ENCODE results near the gene PRDM15. TPM values are rescaled to one million over a fixed set of nuclear protein-coding genes. Genes with fewer than 3 reads are reported as not detected.

PRDM15 gene
- total and polyA plus RNA-seq, 7 donors = 1.2 to 6.9 (median 4.6) TPM

DNA sequence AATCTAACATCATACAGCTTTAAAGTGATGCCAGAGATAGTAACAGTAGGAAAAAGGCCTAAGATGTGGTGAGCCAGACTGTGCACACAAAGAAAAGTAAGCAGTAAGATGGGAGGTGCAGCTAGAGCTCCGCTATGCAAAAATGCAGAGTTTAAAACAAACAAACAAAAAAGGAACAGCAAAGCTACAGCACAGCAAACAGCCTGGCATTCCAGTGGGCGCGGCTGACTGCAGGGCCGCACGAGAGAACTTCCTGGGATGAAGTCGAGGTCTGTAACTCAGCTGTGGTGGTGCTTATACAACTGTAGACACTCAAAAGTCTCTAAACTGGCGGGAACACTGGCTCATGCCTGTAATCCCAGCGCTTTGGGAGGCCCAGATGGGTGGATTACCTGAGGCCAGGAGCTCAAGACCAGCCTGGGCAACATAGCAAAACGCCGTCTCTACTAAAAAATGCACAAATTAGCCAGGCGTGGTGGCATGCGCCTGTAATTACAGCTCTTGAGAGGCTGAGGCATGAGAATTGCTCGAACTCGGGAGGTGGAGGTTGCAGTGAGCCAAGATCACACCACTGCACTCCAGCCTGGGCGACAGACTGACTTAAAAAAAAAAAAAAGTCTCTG, 30.1 kb downstream of the PRDM15 start:
- H3K9me3 ChIP-seq = no peaks in the 10 kb centered on the region
- H3K27ac ChIP-seq = no peak overlapping the region
- DNase-seq = no peak
- peaks cover 0 to 44% (median 8%) of the 10 kb centered on the region in 4 donors for H3K36me3 ChIP-seq
- TF ChIP-seq EP300 (IDR thresholded peaks at IDR 0.05) (no peak), POLR2AphosphoS5 (IDR thresholded peaks at IDR 0.05) (no peak)
- 85 to 88% methylated on average over 15 of the region's 15 CpGs for WGBS, 2 donors
- no peaks in the 10 kb centered on the region for H3K4me1 ChIP-seq
- H3K27me3 ChIP-seq = no peaks in the 10 kb centered on the region
- intact Hi-C loops (cut with DNase I) = no loop called here
- H3K4me3 ChIP-seq = no peak overlapping the region

GRCh38 chr21:41848533-41848932, 30.6 kb downstream of the PRDM15 start:
- Histone ChIP-seq H3K4me1 (no peaks in the 10 kb centered on the region), H3K27me3 (no peaks in the 10 kb centered on the region), H3K36me3 (peaks cover 0 to 38% (median 5%) of the 10 kb centered on the region in 4 donors), H3K27ac (no peak overlapping the region), H3K9me3 (no peaks in the 10 kb centered on the region), H3K4me3 (no peak overlapping the region)
- DNase-seq = no peak
- intact Hi-C loops (cut with DNase I) = no loop called here
- WGBS, 2 donors = 85 to 88% methylated on average over 8 of the region's 8 CpGs
- TF ChIP-seq, protein P1, sequence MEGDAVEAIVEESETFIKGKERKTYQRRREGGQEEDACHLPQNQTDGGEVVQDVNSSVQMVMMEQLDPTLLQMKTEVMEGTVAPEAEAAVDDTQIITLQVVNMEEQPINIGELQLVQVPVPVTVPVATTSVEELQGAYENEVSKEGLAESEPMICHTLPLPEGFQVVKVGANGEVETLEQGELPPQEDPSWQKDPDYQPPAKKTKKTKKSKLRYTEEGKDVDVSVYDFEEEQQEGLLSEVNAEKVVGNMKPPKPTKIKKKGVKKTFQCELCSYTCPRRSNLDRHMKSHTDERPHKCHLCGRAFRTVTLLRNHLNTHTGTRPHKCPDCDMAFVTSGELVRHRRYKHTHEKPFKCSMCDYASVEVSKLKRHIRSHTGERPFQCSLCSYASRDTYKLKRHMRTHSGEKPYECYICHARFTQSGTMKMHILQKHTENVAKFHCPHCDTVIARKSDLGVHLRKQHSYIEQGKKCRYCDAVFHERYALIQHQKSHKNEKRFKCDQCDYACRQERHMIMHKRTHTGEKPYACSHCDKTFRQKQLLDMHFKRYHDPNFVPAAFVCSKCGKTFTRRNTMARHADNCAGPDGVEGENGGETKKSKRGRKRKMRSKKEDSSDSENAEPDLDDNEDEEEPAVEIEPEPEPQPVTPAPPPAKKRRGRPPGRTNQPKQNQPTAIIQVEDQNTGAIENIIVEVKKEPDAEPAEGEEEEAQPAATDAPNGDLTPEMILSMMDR (IDR thresholded peaks at IDR 0.05) = no peak
- TF ChIP-seq EP300 (IDR thresholded peaks at IDR 0.05) (no peak), POLR2AphosphoS5 (IDR thresholded peaks at IDR 0.05) (no peak), POLR2A (IDR thresholded peaks at IDR 0.05) (no peak)

- Histone ChIP-seq H3K4me3 (no peak overlapping the region), H3K27ac (no peak overlapping the region), H3K27me3 (no peaks in the 10 kb centered on the region), H3K36me3 (peaks cover 0 to 25% (median 0%) of the 10 kb centered on the region in 4 donors), H3K4me1 (no peaks in the 10 kb centered on the region), H3K9me3 (no peaks in the 10 kb centered on the region)
- 88 to 90% methylated on average over 21 of the region's 21 CpGs for WGBS, 2 donors
- TF ChIP-seq POLR2AphosphoS5 (IDR thresholded peaks at IDR 0.05) = no peak
- TF ChIP-seq, protein P1 (IDR thresholded peaks at IDR 0.05) = no peak
- peak; percentile 28 for DNase-seq
- intact Hi-C loops (cut with DNase I) = no loop called here
Observed at GRCh38 chr21:41847066-41847804, 31.9 kb downstream of the PRDM15 start.

GRCh38 chr21:41846536-41846935, 32.6 kb downstream of the PRDM15 start:
- WGBS, 2 donors = 90 to 91% methylated on average over 7 of the region's 7 CpGs
- no peak for TF ChIP-seq EP300 (IDR thresholded peaks at IDR 0.05)
- TF ChIP-seq POLR2AphosphoS5 (IDR thresholded peaks at IDR 0.05) = no peak
- TF ChIP-seq, protein P1 (IDR thresholded peaks at IDR 0.05) = no peak
- TF ChIP-seq POLR2A (IDR thresholded peaks at IDR 0.05) = no peak
- H3K36me3 ChIP-seq = peaks cover 0 to 21% (median 0%) of the 10 kb centered on the region in 4 donors

DNA sequence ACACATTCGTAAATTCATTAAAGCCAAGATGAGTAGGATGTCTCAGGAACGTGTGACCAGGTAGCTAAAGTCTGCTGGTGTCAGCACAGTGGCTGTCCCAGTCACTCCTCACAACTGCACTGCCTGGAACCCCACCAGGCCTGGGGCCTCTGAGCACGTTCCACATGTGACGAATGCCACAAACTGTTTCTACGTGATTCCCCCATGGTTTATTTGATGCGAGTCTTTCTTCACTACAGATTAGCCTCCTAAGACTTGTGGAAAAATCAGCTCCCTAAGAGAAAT, 33.2 kb downstream of the PRDM15 start:
- no peak for DNase-seq
- no peak overlapping the region for H3K4me3 ChIP-seq
- no peaks in the 10 kb centered on the region for H3K4me1 ChIP-seq
- WGBS, 2 donors = 83 to 88% methylated on average over 6 of the region's 6 CpGs
- H3K9me3 ChIP-seq = no peaks in the 10 kb centered on the region
- H3K27me3 ChIP-seq = no peaks in the 10 kb centered on the region
- intact Hi-C loops (cut with DNase I) = no loop called here
- TF ChIP-seq, protein P1 (IDR thresholded peaks at IDR 0.05) = no peak
- TF ChIP-seq POLR2A (IDR thresholded peaks at IDR 0.05) = no peak
- no peak for TF ChIP-seq EP300 (IDR thresholded peaks at IDR 0.05)
- TF ChIP-seq POLR2AphosphoS5 (IDR thresholded peaks at IDR 0.05) = no peak
- H3K27ac ChIP-seq = no peak overlapping the region
- H3K36me3 ChIP-seq = peaks cover 0 to 26% (median 0%) of the 10 kb centered on the region in 4 donors

More at GRCh38 chr21:41846536-41846935, 32.6 kb downstream of the PRDM15 start:
- peak; percentile 32 for DNase-seq
- H3K9me3 ChIP-seq = no peaks in the 10 kb centered on the region
- no peak overlapping the region for H3K4me3 ChIP-seq
- no peak overlapping the region for H3K27ac ChIP-seq
- H3K4me1 ChIP-seq = no peaks in the 10 kb centered on the region
- intact Hi-C loops (cut with DNase I) = no loop called here
- H3K27me3 ChIP-seq = no peaks in the 10 kb centered on the region
